IMR-90 (cell line): Measurements from ENCODE around the gene LGALS14.

ENCODE experiments used
- CHD1 ChIP-seq: IDR thresholded peaks from 2 replicates; pipeline ENCODE4 v1.6.1; 2012; ENCODE audit warnings: low read depth, low read length, improper control_type of control experiment
- MAZ ChIP-seq: IDR thresholded peaks from 2 replicates; pipeline ENCODE4 v1.6.1; 2012; ENCODE audit warnings: low read depth, mild to moderate bottlenecking, low read length, improper control_type of control experiment, moderate library complexity, borderline replicate concordance
- POLR2A ChIP-seq: IDR thresholded peaks from 2 replicates; pipeline ENCODE4 v1.6.1; 2012; ENCODE audit warnings: mild to moderate bottlenecking, low read depth, low read length
- RAD21 ChIP-seq: IDR thresholded peaks from 2 replicates; pipeline ENCODE4 v1.6.1; 2012; ENCODE audit warnings: low read length, improper control_type of control experiment
- RFX5 ChIP-seq: IDR thresholded peaks from 2 replicates; pipeline ENCODE4 v1.8.0; 2012; ENCODE audit warnings: low read depth, mild to moderate bottlenecking, low read length, moderate library complexity
- SMC3 ChIP-seq: fragments of 150-350 bp; IDR thresholded peaks from 2 replicates; pipeline ENCODE4 v1.6.1; 2016; ENCODE audit warnings: low read depth, mild to moderate bottlenecking, antibody characterized with exemption, low read length, moderate library complexity
- TF ChIP-seq, protein P1 (sequence below): conservative IDR thresholded peaks from 2 replicates; pipeline ENCODE4 v1.5.1; 2012; ENCODE audit warnings: mild to moderate bottlenecking, low read depth, low read length, improper control_type of control experiment

DNA sequence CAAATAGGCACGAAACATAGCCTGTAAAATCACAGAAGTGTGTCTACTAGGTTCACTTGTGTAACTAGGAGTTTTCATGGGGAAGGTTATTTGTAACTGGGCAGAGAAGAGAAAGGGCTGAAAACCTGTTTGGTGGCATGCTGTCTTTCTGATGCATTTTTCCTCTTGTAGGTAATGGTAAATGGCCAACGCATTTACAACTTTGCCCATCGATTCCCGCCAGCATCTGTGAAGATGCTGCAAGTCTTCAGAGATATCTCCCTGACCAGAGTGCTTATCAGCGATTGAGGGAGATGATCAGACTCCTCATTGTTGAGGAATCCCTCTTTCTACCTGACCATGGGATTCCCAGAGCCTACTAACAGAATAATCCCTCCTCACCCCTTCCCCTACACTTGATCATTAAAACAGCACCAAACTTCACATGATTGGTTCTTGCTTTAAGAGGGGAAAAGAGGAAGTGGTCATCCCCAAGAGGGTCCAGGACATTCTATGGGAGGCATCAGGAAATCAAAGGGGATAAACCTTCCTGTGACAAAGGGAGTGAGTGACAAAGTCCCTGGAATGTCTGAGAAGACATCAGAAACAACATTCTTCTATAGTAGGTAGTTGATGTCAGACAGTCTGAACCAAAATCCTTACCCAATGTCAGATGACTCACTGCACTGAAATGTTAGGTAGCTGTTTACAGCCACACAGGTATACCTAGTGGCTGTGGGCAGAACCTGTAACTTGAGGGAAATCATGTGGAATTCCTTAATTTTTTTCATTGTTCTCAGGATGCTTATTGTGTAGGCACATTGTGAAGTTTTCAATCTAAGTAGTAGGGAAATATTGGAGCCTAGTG lies 5.0 kb downstream of the LGALS14 start:
- TF ChIP-seq RAD21 (no peak), RFX5 (no peak), MAZ (no peak), SMC3 (no peak), POLR2A (no peak), CHD1 (no peak)
- TF ChIP-seq, protein P1, sequence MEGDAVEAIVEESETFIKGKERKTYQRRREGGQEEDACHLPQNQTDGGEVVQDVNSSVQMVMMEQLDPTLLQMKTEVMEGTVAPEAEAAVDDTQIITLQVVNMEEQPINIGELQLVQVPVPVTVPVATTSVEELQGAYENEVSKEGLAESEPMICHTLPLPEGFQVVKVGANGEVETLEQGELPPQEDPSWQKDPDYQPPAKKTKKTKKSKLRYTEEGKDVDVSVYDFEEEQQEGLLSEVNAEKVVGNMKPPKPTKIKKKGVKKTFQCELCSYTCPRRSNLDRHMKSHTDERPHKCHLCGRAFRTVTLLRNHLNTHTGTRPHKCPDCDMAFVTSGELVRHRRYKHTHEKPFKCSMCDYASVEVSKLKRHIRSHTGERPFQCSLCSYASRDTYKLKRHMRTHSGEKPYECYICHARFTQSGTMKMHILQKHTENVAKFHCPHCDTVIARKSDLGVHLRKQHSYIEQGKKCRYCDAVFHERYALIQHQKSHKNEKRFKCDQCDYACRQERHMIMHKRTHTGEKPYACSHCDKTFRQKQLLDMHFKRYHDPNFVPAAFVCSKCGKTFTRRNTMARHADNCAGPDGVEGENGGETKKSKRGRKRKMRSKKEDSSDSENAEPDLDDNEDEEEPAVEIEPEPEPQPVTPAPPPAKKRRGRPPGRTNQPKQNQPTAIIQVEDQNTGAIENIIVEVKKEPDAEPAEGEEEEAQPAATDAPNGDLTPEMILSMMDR = no peak
